ENCODE results near the gene RGS13. TPM values are rescaled to one million over a fixed set of nuclear protein-coding genes. Genes with fewer than 3 reads are reported as not detected.

The RGS13 gene
- total and polyA plus RNA-seq, 7 donors = 0.36 to 7.8 (median 1.2) TPM; not detected in 2

GRCh38 chr1:192615055-192615454 is 20.9 kb upstream of the RGS13 start:
- intact Hi-C loops (cut with DNase I) = no loop called here
- DNase-seq = no peak
- 88 to 89% methylated on average over 1 of the region's 1 CpG for WGBS, 2 donors
- no peak overlapping the region for H3K27ac ChIP-seq
- H3K4me1 ChIP-seq = no peaks in the 10 kb centered on the region
- TF ChIP-seq EP300 (IDR thresholded peaks at IDR 0.05) (no peak), POLR2A (IDR thresholded peaks at IDR 0.05) (no peak), POLR2AphosphoS5 (IDR thresholded peaks at IDR 0.05) (no peak), CTCF (IDR thresholded peaks at IDR 0.05) (no peak)
- no peaks in the 10 kb centered on the region for H3K36me3 ChIP-seq
- H3K9me3 ChIP-seq = no peaks in the 10 kb centered on the region
- no peak overlapping the region for H3K4me3 ChIP-seq
- H3K27me3 ChIP-seq = no peaks in the 10 kb centered on the region

GRCh38 chr1:192620071-192620635 is 15.8 kb upstream of the RGS13 start:
- intact Hi-C loops (cut with DNase I) = no loop called here
- no peak for DNase-seq
- Histone ChIP-seq H3K4me3 (no peak overlapping the region), H3K36me3 (no peaks in the 10 kb centered on the region), H3K27ac (no peak overlapping the region), H3K9me3 (no peaks in the 10 kb centered on the region), H3K27me3 (no peaks in the 10 kb centered on the region), H3K4me1 (no peaks in the 10 kb centered on the region)
- TF ChIP-seq POLR2AphosphoS5 (IDR thresholded peaks at IDR 0.05) (no peak), CTCF (IDR thresholded peaks at IDR 0.05) (no peak), POLR2A (IDR thresholded peaks at IDR 0.05) (no peak), EP300 (IDR thresholded peaks at IDR 0.05) (no peak)

- intact Hi-C loops (cut with DNase I) = no loop called here
These were observed 9.4 kb upstream of the RGS13 start for GRCh38 chr1:192626366-192627179.

GRCh38 chr1:192627901-192628300 is 8.0 kb upstream of the RGS13 start:
- H3K27me3 ChIP-seq = no peaks in the 10 kb centered on the region
- no peaks in the 10 kb centered on the region for H3K9me3 ChIP-seq
- no peaks in the 10 kb centered on the region for H3K4me1 ChIP-seq
- TF ChIP-seq POLR2A (IDR thresholded peaks at IDR 0.05) (no peak), CTCF (IDR thresholded peaks at IDR 0.05) (no peak), EP300 (IDR thresholded peaks at IDR 0.05) (no peak), POLR2AphosphoS5 (IDR thresholded peaks at IDR 0.05) (no peak)
- no peak overlapping the region for H3K27ac ChIP-seq
- 90 to 95% methylated on average over 5 of the region's 5 CpGs for WGBS, 2 donors
- no peak for DNase-seq
- H3K36me3 ChIP-seq = no peaks in the 10 kb centered on the region
- no peak overlapping the region for H3K4me3 ChIP-seq
- intact Hi-C loops (cut with DNase I) = no loop called here

More at GRCh38 chr1:192626366-192627179, 9.4 kb upstream of the RGS13 start:
- 55 to 58% methylated on average over 3 of the region's 3 CpGs for WGBS, 2 donors
- Histone ChIP-seq H3K4me3 (no peak overlapping the region), H3K4me1 (no peaks in the 10 kb centered on the region), H3K27ac (no peak overlapping the region), H3K27me3 (no peaks in the 10 kb centered on the region), H3K9me3 (no peaks in the 10 kb centered on the region), H3K36me3 (no peaks in the 10 kb centered on the region)
- no peak for DNase-seq
- no peak for TF ChIP-seq CTCF (IDR thresholded peaks at IDR 0.05)
- no peak for TF ChIP-seq POLR2A (IDR thresholded peaks at IDR 0.05)
- TF ChIP-seq EP300 (IDR thresholded peaks at IDR 0.05) = no peak
- TF ChIP-seq POLR2AphosphoS5 (IDR thresholded peaks at IDR 0.05) = no peak
